ENCODE measurements around the gene SRRM5.

SRRM5 gene

DNA sequence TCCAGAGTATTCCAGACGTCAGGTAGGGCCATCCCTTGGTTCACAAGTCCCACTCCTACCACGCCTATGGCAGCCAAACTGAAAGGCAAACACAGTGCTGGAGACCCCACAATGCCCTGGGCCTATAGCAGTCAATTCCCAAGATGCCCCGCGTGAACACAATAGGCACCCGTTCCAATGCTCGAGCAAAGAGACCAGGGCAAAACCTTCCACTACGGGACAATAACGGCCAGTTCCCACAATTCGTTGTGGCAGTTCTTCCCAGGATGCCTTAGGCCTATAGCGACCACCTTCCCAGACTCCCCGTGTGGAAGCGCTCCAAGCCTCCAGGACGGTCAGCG, 7.0 kb downstream of the SRRM5 start:
- ATAC-seq (replicated peaks), result peak; percentile 64 to 66
- H3K27me3 Mint-ChIP-seq, result no peaks in the 10 kb centered on the region
- H3K36me3 Mint-ChIP-seq, result peaks cover 5 to 6% of the 10 kb centered on the region in 2 donors
- H3K4me1 Mint-ChIP-seq, result peaks cover 12 to 26% of the 10 kb centered on the region in 2 donors
- DNase-seq, result no peak
- no peaks in the 10 kb centered on the region for H3K9me3 Mint-ChIP-seq
- peak overlapping the region; percentile 94 to 97 for H3K4me3 Mint-ChIP-seq
- peak overlapping the region; percentile 99 for H3K27ac Mint-ChIP-seq

DNA sequence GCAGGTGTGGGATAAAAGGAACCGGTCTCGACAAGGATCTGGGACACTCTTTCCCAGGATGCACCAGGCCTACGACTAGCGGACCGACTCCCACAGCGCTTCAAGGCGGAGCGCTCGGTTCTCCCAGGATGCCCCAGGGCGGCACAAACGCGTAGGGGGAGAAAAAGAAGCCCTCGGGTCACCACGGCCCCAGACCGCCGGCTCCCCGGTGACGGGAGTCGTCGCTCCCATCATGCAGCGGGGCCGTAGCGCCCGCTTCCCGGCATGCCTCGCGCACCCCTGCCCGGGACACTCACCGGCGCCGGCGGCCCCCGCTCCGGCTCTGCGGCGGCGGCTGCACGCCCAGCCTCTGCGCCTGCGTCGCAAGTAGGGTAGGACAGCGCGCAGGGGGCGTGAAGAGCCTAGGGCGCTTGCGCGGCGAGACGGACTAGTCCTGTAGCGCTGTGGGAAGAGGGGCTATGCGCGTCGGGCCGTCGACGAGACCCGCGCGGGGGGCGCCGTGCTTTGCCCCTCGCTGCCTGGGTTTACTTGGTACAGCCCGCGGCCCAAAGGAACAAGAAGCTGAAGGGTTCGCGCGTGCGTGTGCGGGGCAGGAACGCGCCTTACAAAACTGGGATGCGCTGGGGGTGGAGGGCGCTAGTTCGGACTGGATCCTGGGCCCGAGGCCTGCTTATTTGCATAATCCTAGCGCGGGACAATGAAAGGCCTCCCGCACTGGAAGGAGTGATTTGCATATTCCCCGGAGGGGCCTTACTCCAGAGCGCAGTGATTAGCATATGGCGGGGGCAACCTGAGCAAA, 7.6 kb downstream of the SRRM5 start, which contains the start of gene ZNF428:
ZNF428 (minus strand) TSS at position 368 of the 799 bp plus-strand sequence. CDS start 5,325 bp downstream, outside the sequence.
- DNase-seq (peak; percentile 89), ATAC-seq (replicated peaks) (peak; percentile 88 to 89)
- Mint-ChIP-seq H3K27me3 (no peaks in the 10 kb centered on the region), H3K4me3 (peak within 1 kb of the TSS; percentile 94 to 97), H3K4me1 (peaks cover 12 to 22% of the 10 kb centered on the region in 2 donors), H3K27ac (peak within 1 kb of the TSS; percentile 99), H3K36me3 (peaks cover 4% of the 10 kb centered on the region in 2 donors), H3K9me3 (no peaks in the 10 kb centered on the region)

DNA sequence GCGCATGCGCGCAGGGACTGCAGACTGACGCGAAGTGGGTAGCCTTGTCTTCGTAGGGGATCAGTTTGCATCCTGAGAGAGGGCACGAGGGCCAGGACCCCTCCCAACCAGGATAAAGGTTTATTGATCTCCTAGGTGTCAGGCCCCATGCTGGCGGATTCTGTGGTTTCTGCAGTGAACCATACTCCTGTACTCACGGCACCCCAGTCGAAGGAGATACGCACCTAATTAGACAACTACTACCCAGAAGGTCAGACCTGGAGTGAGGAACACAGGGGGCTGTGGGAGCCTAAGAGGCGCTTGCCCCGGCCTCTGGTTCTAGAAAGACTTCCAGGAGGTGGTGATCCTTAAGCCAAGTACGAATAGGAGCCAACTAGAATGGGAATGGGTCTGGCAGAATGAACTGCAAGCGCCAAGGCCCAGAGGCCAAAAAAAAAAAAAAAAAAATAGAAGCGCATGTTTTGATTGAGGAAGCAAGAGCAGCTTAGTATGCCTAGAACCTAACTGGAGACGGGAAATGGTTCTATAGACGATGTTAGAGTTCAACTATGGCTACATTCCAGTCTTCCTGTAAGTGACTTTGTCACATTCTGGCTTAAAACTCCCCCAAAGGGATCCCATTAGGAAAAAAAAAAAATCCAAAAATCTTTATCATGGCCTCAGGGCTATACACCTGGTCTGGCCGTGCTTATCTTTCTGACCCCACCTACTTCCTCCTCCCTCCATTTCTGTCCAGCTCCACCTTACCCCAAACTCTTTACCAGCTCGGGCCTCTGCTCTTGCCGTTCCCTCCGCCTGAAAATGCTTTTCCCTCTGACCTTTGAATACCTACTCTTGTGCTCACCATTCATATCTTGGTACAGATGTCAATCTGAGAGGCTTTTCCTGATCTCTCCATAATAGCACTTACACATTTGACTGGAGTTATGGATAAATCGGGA, 8.4 kb downstream of the SRRM5 start:
- DNase-seq, result no peak
- ATAC-seq (replicated peaks), result peak; percentile 8

DNA sequence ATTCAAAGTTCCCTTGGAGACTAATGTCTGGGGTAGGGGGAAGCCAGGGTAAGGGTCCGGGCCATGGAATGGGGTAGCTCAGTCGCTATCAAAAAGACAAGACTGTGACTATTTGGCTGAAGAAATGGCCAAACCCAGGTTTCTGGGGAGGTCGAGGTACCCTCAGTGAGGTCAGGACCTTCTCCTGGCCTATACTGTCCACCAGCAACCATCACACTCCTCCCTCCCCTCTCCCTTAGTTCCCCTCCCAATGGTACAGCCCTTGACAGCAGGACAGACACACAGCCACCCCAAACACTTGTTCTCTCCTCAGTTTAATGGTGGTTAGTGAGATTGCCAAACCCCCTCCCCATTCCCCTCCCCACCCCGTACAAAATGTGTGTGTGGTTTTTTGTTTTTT, 10.2 kb downstream of the SRRM5 start:
- H3K27ac Mint-ChIP-seq, result no peak overlapping the region
- peaks cover 22 to 36% of the 10 kb centered on the region in 2 donors for H3K4me1 Mint-ChIP-seq
- ATAC-seq (replicated peaks) (no peak), DNase-seq (no peak)
- peaks cover 15% of the 10 kb centered on the region in 2 donors for H3K27me3 Mint-ChIP-seq
- no peak overlapping the region for H3K4me3 Mint-ChIP-seq
- H3K36me3 Mint-ChIP-seq, result peaks cover 4% of the 10 kb centered on the region in 2 donors
- no peaks in the 10 kb centered on the region for H3K9me3 Mint-ChIP-seq

More for the DNA sequence above, 8.4 kb downstream of the SRRM5 start:
- H3K4me3 Mint-ChIP-seq, result peak overlapping the region; percentile 94 to 97
- H3K27ac Mint-ChIP-seq, result peak overlapping the region; percentile 99
- no peaks in the 10 kb centered on the region for H3K9me3 Mint-ChIP-seq
- peaks cover 12 to 26% of the 10 kb centered on the region in 2 donors for H3K4me1 Mint-ChIP-seq
- H3K36me3 Mint-ChIP-seq, result peaks cover 4% of the 10 kb centered on the region in 2 donors
- H3K27me3 Mint-ChIP-seq, result no peaks in the 10 kb centered on the region

DNA sequence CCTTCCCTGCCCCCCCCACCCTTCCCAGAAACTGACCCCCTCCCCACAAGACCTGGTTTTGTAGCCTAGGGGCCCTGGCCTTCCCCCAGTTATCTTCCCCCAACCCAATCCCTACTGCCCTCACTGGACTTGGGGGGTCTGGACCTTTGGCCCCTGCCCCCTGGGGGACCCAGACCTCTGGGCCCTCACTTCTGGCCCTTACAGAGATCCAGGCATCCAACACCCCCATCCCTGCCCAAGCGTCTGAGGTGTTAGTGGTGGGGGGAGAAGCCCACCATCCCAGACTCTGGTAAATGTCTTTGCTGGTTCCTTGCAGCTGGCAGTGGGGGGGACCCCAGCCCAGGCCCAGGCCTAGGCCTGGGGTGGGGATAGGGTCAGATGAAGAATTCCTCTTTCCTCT, 11.1 kb downstream of the SRRM5 start:
- H3K36me3 Mint-ChIP-seq, result peaks cover 4% of the 10 kb centered on the region in 2 donors
- H3K4me3 Mint-ChIP-seq, result no peak overlapping the region
- peaks cover 22 to 36% of the 10 kb centered on the region in 2 donors for H3K4me1 Mint-ChIP-seq
- no peak overlapping the region for H3K27ac Mint-ChIP-seq
- peaks cover 20 to 24% of the 10 kb centered on the region in 2 donors for H3K27me3 Mint-ChIP-seq
- DNase-seq (no peak), ATAC-seq (replicated peaks) (no peak)
- no peaks in the 10 kb centered on the region for H3K9me3 Mint-ChIP-seq

DNA sequence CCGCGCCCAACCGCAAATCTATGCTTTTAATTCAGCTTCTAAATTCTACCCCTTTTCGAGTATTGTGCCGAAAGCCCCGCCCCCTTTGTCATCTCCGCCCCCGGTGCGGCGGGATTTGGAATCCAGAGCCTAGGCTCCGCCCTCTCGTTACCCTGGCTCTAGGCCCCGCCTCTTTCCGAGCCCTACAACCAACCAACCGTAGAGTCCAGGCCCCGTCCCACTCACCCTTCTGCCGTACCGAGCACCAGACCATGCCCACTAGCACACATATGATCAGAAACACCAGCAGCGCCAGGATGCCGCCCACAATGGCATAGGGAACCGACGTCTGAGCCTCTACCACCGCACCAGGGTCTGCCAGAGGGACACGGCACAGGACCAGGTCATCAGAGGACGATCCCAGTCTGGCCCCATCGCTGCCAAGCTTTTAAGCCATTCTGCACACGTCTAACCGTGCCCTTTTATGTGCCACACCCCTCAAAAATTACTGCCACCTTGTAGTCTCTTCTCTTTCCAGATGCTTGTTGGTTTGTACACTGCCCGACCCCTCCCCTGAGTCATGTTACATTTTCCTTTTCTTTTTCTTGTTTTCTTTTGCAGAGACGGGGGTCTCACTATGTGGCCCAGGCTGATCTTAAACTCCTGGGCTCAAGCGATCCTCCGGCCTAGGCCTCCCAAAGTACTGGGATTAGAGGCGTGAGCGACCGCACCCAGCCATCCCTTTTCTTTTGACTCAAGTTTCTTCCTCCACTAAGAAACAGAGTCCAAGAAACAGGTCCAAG, 12.2 kb downstream of the SRRM5 start:
- Mint-ChIP-seq H3K27ac (no peak overlapping the region), H3K36me3 (peaks cover 2 to 4% of the 10 kb centered on the region in 2 donors), H3K9me3 (no peaks in the 10 kb centered on the region), H3K27me3 (peaks cover 20 to 25% of the 10 kb centered on the region in 2 donors), H3K4me1 (peaks cover 22 to 36% of the 10 kb centered on the region in 2 donors), H3K4me3 (no peak overlapping the region)
- DNase-seq (no peak), ATAC-seq (replicated peaks) (no peak)

DNA sequence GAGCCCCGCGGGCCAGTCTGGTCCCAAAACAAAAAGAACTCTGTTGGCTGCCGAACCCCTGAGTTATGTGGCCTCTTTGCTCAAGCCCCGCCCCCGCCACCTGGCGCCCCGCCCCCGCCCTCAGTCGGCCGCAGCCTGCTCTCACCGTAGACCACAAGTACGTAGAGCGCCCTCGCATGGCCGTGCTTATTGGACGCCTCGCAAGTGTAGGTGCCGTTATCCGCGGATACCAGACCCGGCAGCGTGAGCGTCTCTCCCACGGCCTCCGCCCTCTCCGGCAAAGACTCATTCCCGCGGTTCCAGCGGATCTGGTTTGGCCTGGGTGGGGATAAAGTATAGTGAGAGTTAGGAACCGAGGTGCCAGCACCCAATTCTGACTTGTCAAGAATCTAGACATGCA, 13.0 kb downstream of the SRRM5 start:
- peak; percentile 79 to 86 for ATAC-seq (replicated peaks)
- peak overlapping the region in 1 of 2 donors; percentile 25 for H3K4me3 Mint-ChIP-seq

DNA sequence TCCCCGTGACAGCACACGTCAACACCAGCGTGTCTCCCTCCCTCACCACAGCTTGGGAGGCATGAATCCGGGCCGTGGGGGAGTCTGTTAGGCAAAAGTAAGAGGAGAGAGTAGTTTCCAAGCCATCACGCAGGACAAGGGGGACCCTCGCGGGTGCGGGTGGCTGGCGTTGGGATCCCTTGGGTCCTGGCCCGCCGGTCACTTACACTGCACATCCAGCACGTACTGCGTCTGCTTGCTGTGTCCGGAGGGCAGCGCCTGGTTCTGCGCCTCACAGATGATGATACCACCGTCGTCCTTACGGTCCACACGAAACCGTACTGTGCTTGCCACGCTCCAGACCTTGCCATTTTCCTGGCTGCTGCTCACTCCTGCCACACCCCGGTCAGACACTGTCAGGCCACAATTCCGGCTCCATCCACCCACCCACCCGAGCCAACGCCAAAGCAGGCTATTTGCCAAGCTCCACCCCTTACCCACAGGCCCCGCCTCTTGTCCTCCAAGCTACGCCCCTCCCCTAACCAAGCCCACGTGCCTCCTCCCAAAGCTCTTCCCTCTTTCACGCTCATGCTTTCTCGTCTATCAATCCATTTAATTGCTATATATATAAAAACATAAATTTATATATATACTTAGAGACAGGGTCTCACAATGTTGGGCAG, 14.2 kb downstream of the SRRM5 start:
- peaks cover 20 to 25% of the 10 kb centered on the region in 2 donors for H3K27me3 Mint-ChIP-seq
- DNase-seq (no peak), ATAC-seq (replicated peaks) (peak in 1 of 2 donors; percentile 41)
- no peak overlapping the region for H3K4me3 Mint-ChIP-seq
- H3K4me1 Mint-ChIP-seq, result peaks cover 15 to 23% of the 10 kb centered on the region in 2 donors
- no peak overlapping the region for H3K27ac Mint-ChIP-seq
- H3K36me3 Mint-ChIP-seq, result peaks cover 2 to 4% of the 10 kb centered on the region in 2 donors
- no peaks in the 10 kb centered on the region for H3K9me3 Mint-ChIP-seq

More for the DNA sequence above, 13.0 kb downstream of the SRRM5 start:
- peaks cover 20 to 34% of the 10 kb centered on the region in 2 donors for H3K4me1 Mint-ChIP-seq
- peaks cover 2 to 4% of the 10 kb centered on the region in 2 donors for H3K36me3 Mint-ChIP-seq
- DNase-seq, result peak; percentile 62
- peaks cover 20 to 25% of the 10 kb centered on the region in 2 donors for H3K27me3 Mint-ChIP-seq
- H3K9me3 Mint-ChIP-seq, result no peaks in the 10 kb centered on the region
- H3K27ac Mint-ChIP-seq, result no peak overlapping the region

DNA sequence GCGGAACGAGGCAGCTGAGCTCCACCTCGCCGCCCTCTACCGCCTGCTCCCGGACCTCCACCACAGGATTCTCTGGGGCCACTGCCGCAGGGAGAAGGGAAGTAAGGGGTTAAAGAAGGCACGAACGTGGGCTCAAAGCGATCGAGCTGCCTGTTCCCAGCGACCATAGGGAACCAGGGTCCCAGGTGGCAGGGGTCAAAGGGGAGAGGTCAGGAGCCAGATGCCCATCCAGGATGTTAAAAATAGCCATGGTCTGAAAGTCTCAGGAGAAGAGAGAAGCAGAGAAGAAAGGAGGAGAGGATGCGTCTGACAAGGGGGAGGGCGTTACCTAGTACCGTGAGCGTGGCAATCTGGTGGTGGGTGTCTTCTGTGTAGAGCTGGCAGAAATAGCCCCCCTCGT, 14.9 kb downstream of the SRRM5 start:
- peaks cover 20 to 25% of the 10 kb centered on the region in 2 donors for H3K27me3 Mint-ChIP-seq
- H3K36me3 Mint-ChIP-seq, result peaks cover 2 to 4% of the 10 kb centered on the region in 2 donors
- H3K27ac Mint-ChIP-seq, result no peak overlapping the region
- H3K9me3 Mint-ChIP-seq, result no peaks in the 10 kb centered on the region
- H3K4me3 Mint-ChIP-seq, result no peak overlapping the region
- ATAC-seq (replicated peaks) (no peak), DNase-seq (no peak)
- peaks cover 15 to 23% of the 10 kb centered on the region in 2 donors for H3K4me1 Mint-ChIP-seq

DNA sequence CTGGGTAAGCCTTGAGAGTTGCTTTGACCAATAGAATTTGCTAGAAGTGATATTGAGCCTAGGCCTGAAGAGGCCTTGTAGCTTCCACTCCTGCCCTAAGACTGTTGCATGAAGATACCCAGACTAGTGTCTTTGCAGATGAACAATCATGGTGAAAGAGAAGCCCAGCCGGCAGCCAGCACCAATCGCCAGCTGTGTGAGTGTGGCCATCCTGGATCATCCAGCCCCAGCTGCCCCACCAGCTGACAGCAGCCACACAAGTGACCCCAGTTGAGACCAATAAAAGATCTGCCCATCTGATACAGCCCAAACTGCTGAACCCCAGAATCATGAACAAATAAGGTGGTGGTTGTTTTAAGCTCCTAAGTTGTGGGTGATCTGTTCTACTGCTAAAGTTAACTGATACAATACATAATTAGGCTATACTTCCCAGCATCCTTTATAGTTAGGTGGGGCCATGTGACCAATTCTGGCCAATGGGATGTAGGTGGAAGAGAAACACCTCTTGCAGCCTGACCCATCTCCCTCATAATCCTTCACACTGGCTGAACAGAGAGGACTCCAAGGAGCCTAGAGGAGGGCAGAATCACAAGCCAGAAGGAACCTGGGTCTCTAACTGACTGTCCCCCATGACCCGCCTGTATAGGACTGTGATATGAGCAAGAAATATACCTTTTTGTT, 16.9 kb downstream of the SRRM5 start:
- Mint-ChIP-seq H3K27me3 (peaks cover 24 to 38% of the 10 kb centered on the region in 2 donors), H3K4me1 (peaks cover 13 to 19% of the 10 kb centered on the region in 2 donors), H3K4me3 (no peak overlapping the region), H3K27ac (no peak overlapping the region), H3K36me3 (peaks cover 2 to 3% of the 10 kb centered on the region in 2 donors), H3K9me3 (no peaks in the 10 kb centered on the region)
- no peak for DNase-seq
- no peak for ATAC-seq (replicated peaks)

DNA sequence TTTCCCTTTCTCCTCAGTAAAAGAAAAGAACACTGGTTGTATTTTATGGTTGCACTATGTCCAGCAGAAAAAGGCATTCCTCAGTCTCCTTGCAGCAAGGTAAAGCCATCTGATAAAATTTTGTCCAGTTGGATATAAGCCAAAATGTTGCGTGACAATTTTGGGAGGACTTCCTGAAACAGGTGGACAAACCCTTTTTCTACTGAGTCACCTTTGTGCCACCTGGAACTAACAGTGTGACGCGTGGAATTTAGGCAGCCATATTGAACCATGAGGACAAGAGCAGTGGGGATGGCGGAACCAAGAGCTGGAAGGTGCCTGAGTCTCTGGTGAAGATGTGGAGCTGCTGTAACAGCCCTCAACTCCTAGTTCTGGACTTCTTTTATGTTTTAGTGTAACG, 19.6 kb downstream of the SRRM5 start:
- ATAC-seq (replicated peaks), result no peak
- no peak for DNase-seq
- Mint-ChIP-seq H3K27ac (no peak overlapping the region), H3K4me3 (no peak overlapping the region), H3K9me3 (no peaks in the 10 kb centered on the region), H3K4me1 (peaks cover 8 to 19% of the 10 kb centered on the region in 2 donors), H3K36me3 (no peaks in the 10 kb centered on the region), H3K27me3 (peaks cover 29 to 49% of the 10 kb centered on the region in 2 donors)

DNA sequence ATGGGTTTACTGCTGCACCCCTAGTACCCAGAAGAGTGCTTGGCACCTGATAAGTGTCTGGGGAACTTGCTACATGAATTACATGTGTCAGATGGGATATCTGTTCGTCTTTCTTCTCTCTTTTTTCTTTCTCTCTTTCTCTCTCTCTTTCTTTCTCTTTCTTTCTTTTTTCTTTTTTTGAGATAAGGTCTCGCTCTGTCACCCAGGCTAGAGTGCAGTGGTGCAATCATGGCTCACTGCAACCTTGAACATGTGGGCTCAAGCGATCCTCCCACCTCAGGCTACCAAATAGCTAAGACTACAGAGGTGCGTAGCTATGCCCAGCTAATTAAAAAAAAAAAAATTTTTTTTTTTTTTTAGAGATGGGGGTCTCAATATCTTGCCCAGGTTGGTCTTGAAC, 21.6 kb downstream of the SRRM5 start:
- Mint-ChIP-seq H3K27me3 (peaks cover 28 to 49% of the 10 kb centered on the region in 2 donors), H3K27ac (no peak overlapping the region), H3K4me1 (peaks cover 7 to 18% of the 10 kb centered on the region in 2 donors), H3K4me3 (no peak overlapping the region), H3K36me3 (no peaks in the 10 kb centered on the region), H3K9me3 (no peaks in the 10 kb centered on the region)
- DNase-seq (no peak), ATAC-seq (replicated peaks) (no peak)

DNA sequence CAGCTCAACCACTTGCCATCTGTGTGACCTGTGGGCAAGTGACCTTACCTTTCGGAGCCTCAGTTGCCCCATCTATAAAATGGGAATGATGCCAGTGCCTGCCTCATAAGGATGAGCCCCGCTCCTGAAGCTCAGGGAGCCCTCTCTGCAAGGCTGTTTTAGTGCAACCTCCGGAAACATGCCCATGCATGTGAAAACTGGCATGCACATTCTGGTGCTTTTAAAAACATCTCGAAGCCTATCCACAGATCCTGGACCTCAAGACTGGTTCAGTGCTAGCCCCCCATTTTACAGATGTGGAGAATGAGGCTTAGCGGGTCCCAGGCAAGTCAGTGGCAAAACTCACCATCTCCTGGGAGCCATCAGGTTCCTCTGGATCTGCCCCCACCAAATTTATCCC, 22.2 kb downstream of the SRRM5 start:
- DNase-seq (no peak), ATAC-seq (replicated peaks) (no peak)
- Mint-ChIP-seq H3K9me3 (no peaks in the 10 kb centered on the region), H3K4me3 (no peak overlapping the region), H3K4me1 (peaks cover 13 to 23% of the 10 kb centered on the region in 2 donors), H3K27me3 (peaks cover 34 to 55% of the 10 kb centered on the region in 2 donors), H3K27ac (no peak overlapping the region), H3K36me3 (no peaks in the 10 kb centered on the region)

Data from stimulated activated naive B cell treated with anti-CD40 and anti-IgM and Interleukin-4, amounts not matched to agents 10 μg/mL and 1 μg/mL and 100 μg/mL, for 72 hours (primary cell).